Measurements from ENCODE around the gene LRAT. TPM values are rescaled to one million over a fixed set of nuclear protein-coding genes. Genes with fewer than 3 reads are reported as not detected.

The LRAT gene
- total RNA-seq, 1 donor from 2014 or later: not detected

- no peak for DNase-seq (ENCODE audit: low read depth, low spot score)
These were observed 17.1 kb downstream of the LRAT start for GRCh38 chr4:154760895-154761294.

GRCh38 chr4:154778264-154778663, 34.5 kb downstream of the LRAT start:
- no peak for DNase-seq (ENCODE audit: low read depth, low spot score)

DNA sequence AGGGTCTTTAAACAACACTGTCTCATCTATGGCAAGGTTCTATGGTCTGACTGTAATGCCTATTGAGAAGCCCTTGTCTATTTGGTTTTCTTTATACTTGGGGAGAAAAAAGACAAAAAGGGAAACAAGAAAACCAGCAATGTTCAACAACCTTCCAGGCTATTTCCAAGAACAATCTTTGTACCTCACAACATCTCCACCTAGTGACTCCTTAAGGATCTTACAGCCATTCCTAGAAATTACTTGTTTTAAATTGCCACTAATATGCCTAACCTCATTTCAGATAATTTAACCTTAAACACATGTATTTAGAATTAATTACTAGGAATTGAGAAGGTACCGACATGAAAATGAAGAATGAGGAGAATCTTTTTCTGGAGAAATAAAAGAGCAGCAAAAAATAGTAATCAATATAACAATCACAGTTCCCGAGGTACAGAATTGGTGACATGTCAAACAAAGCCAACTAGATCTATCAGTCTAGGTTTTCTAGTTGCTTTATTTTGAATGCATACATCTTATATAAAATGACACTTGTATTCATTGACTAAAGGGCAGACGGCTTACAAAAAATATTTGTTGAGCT, 35.7 kb downstream of the LRAT start:
- no peak for DNase-seq (ENCODE audit: low read depth, low spot score)

DNA sequence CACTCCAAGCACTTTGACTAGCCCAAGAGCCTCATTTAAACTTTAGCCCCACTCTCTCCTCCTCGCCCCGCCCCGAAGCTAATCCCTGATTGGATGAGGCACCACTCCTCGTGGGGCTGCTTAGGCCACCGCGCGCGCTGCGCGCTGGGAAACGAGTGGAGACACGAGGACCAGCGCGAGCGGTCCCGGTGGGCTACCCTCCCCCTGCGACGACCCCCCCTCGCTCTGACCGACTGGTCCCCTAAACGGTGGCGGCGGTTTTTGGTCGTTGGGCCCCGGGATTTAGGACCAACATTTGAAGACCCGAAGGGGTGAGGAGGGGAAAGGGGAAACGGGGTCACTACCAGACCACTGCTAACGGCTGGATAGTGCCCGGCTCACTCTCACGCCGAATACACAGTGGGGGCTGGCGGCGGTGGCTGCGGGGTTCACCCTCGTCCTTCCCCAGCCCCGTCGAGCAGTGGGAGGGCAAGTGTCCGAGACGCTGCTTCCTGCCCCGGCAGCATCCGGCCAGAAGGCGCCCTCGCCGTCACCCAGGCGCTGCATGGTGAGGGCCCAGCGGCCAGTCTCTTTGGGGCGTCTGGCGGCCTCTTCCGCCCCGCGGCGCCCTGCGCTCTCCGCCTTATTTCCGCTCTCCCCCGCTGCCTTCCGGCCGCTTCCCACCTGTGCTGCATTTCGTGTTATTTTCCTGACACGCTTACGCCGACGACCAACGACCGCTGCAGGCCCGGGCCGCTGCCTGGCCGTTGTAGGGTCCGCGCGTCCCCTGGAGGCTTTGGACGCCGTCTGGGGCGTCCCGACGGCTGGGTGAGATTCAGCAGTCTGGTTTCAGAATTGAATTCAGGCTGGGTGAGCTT, 37.6 kb downstream of the LRAT start, which contains the start of gene RBM46:
TSS of gene RBM46 (plus strand) at position 147 of the 857 bp plus-strand sequence. CDS start 15,481 bp downstream, outside the sequence.
- DNase-seq (ENCODE audit: low read depth, low spot score): no peak

DNA sequence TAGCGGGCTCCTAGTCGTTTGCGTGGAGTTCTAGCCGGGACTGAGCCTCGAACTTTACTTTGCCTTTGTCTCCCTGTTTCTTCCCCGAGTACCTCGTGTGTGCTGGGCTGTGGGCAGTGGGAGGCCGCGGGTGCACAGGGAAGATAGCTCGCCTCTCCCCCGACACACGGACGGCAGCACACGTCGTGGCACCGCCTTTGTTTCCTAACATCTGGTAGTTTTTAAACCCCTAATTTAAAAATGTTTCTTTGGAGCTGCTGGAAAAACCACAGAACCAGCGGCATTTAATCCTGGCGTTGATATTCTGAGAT, 38.1 kb downstream of the LRAT start:
- DNase-seq (ENCODE audit: low read depth, low spot score): no peak

Other genes with a start within 250 kb of the LRAT start
- 93.1 and 130 TPM in 2 replicates for gene PLRG1, start 193.6 kb upstream of the LRAT start, total RNA-seq
- gene FGB, start 181.0 kb upstream of the LRAT start, total RNA-seq: not detected in 2 replicates
- not detected in 2 replicates for gene FGA, start 153.3 kb upstream of the LRAT start, total RNA-seq
- not detected in 2 replicates for gene FGG, start 131.3 kb upstream of the LRAT start, total RNA-seq
- gene RBM46, start 37.3 kb downstream of the LRAT start, total RNA-seq: not detected in 2 replicates

Data from pulmonary artery endothelial cell (primary cell).